Prostate gland (tissue), 2 donors: ENCODE measurements around the gene CEP250. TPM values are rescaled to one million over a fixed set of nuclear protein-coding genes. Genes with fewer than 3 reads are reported as not detected.

ENCODE experiments used
- microRNA counts, 2 donors: library from miRNA; unstranded; fragments of <30 nt; microRNA quantifications; one replicate each; lab custom pipeline; 2016 to 2017
- microRNA-seq: library from miRNA; unstranded; fragments of <30 nt; microRNA quantifications from one replicate; pipeline ENCODE4, GENCODE V29; 2016
- small RNA-seq, 2 donors: library from RNA; depleted of rRNA; stranded (forward); fragments of <200 nt; gene quantifications; one replicate each; pipeline ENCODE3, GENCODE V24; 2016
- total RNA-seq, 2 donors: library from RNA; depleted of rRNA; stranded (reverse); fragments of >200 nt; gene quantifications; one replicate each; pipeline ENCODE4 v1.1.0, GENCODE V29; 2016

The CEP250 gene
- total RNA-seq, 2 donors from 2014 or later: 35.2 to 36.9 TPM

MicroRNA genes within 50 kb of the gene (microRNA counts, 767-probe panel; counts per million panel counts)
- microRNA hsa-miR-1289 (lab: Ali Mortazavi, UCI): 0 to 431 counts per million in 2 donors

Small RNA genes lying within 50 kb of the gene (microRNA-seq; reads per million reads assigned to microRNA genes)
- gene MIR1289-1: not detected

Small RNA genes lying within 50 kb of the gene (small RNA-seq; reads per million reads assigned to genes)
- gene MIR1289-1: 0 to 0.09 reads per million in 2 donors

Other genes with a start within 250 kb of the CEP250 start
- gene MMP24, start 228.9 kb upstream of the CEP250 start, total RNA-seq: 1 to 10 TPM in 1 of 2 donors, under 1 TPM in 1; 0.96 to 1.7 TPM
- gene MMP24OS, start 177.5 kb upstream of the CEP250 start, total RNA-seq: 10 to 100 TPM; 35.4 to 65.8 TPM
- 10 to 100 TPM; 78.2 to 93.9 TPM for gene EIF6, start 170.8 kb upstream of the CEP250 start, total RNA-seq
- gene FAM83C, start 163.2 kb upstream of the CEP250 start, total RNA-seq: under 1 TPM; 0.28 to 0.36 TPM
- gene UQCC1, start 43.6 kb upstream of the CEP250 start, total RNA-seq: 10 to 100 TPM; 28.6 to 60.3 TPM
- under 1 TPM; 0.50 to 0.68 TPM for gene GDF5, start 17.4 kb upstream of the CEP250 start, total RNA-seq
- gene C20orf173, start 74.1 kb downstream of the CEP250 start, total RNA-seq: not detected
- gene ERGIC3, start 86.5 kb downstream of the CEP250 start, total RNA-seq: 100 to 1,000 TPM; 277 to 282 TPM
- 10 to 100 TPM in 1 of 2 donors, under 1 TPM in 1; 0.91 to 10.4 TPM for gene SPAG4, start 160.2 kb downstream of the CEP250 start, total RNA-seq
- 10 to 100 TPM; 90.1 to 91.4 TPM for gene CPNE1, start 209.3 kb downstream of the CEP250 start, total RNA-seq
- gene RBM12, start 209.3 kb downstream of the CEP250 start, total RNA-seq: 10 to 100 TPM; 31.8 to 38.9 TPM
- 10 to 100 TPM; 41.2 to 56.7 TPM for gene NFS1, start 243.8 kb downstream of the CEP250 start, total RNA-seq
- 100 to 1,000 TPM; 249 to 320 TPM for gene ROMO1, start 243.8 kb downstream of the CEP250 start, total RNA-seq